Measurements from ENCODE around the gene TYMP.

TYMP gene

DNA sequence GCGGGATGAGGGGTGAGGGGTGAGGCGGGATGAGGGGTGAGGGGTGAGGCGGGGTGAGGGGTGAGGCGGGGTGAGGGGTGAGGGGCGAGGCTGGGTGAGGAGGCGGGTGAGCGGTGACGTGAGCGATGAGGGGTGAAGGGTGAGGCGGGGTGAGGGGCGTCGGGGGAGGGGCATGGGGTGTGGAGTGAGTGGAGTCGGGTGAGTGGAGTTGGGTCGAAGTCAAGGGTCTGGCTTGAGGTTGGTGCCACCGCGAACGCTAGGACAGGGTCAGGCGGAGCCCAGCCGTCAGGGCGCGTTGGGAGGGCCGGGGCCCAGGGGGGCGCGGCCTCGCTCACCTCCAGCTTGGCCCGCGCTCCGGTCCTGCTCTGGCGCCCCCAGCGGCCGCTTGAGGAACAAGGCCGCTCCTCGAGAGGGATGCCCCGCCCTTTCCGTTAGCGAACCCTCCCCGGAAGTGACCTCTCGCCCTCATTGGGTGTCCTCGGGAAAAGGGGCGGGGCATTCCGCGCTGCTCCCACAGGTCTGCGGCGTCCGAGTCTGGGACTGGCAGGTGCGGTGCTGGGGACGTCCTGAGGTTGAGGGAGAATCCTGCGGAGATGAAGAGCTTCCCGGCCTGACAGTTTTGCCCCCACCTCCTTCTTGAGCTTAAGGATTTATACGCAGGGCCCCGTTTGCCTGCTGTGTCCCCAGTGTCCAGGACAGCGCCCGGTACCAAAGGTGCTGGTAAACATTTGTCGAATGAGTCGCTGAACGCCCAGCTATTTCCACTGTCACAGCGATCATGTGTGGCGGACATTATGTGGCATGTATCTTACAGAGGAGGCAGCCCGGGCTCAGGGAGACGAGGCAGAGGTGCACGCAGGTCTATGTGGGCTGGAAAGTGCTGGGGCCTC lies 33.0 kb upstream of the TYMP start, which contains the start of gene SYCE3 (continued):
- TF ChIP-seq YY2 (tag by site-specific recombination; IDR thresholded peaks at IDR 0.05) (no peak), ZNF184 (tag by site-specific recombination; IDR thresholded peaks at IDR 0.05) (no peak), ZNF701 (tag by site-specific recombination; IDR thresholded peaks at IDR 0.05) (no peak), ZNF354C (tag by site-specific recombination; IDR thresholded peaks at IDR 0.05; ENCODE audit: borderline replicate concordance, low read depth) (no peak), RBAK (tag by site-specific recombination; IDR thresholded peaks at IDR 0.05) (no peak), ZIC2 (tag by site-specific recombination; IDR thresholded peaks at IDR 0.05) (peak; percentile 53; the same call in 1 of the 2 replicates), FEZF1 (tag by site-specific recombination; IDR thresholded peaks at IDR 0.05) (no peak), ZNF529 (tag by site-specific recombination; IDR thresholded peaks at IDR 0.05; ENCODE audit: insufficient replicate concordance) (no peak), REST (tag by site-specific recombination; IDR thresholded peaks at IDR 0.05) (no peak), PRDM4 (tag by site-specific recombination; IDR thresholded peaks at IDR 0.05) (no peak), HOXA7 (CRISPR knock-in tag; IDR thresholded peaks at IDR 0.05; ENCODE audit: borderline replicate concordance) (no peak), GFI1B (tag by site-specific recombination; IDR thresholded peaks at IDR 0.05) (no peak), ZNF18 (tag by site-specific recombination; IDR thresholded peaks at IDR 0.05) (no peak), ZNF610 (tag by site-specific recombination; IDR thresholded peaks at IDR 0.05; ENCODE audit: borderline replicate concordance) (no peak), PRDM2 (tag by site-specific recombination; IDR thresholded peaks at IDR 0.05; ENCODE audit: borderline replicate concordance) (no peak), ZNF837 (tag by site-specific recombination; IDR thresholded peaks at IDR 0.05) (no peak), ZNF114 (tag by site-specific recombination; IDR thresholded peaks at IDR 0.05) (no peak), SETDB1 (IDR thresholded peaks at IDR 0.05; ENCODE audit: insufficient read length, low read length) (no peak), ZNF221 (tag by site-specific recombination; IDR thresholded peaks at IDR 0.05; ENCODE audit: borderline replicate concordance) (no peak), ZBTB8A (tag by site-specific recombination; IDR thresholded peaks at IDR 0.05) (peak; percentile 25; the same call in 1 of the 2 replicates), ZNF600 (tag by site-specific recombination; IDR thresholded peaks at IDR 0.05) (no peak), ZNF350 (tag by site-specific recombination; IDR thresholded peaks at IDR 0.05) (no peak)
- TF ChIP-seq, protein P1, sequence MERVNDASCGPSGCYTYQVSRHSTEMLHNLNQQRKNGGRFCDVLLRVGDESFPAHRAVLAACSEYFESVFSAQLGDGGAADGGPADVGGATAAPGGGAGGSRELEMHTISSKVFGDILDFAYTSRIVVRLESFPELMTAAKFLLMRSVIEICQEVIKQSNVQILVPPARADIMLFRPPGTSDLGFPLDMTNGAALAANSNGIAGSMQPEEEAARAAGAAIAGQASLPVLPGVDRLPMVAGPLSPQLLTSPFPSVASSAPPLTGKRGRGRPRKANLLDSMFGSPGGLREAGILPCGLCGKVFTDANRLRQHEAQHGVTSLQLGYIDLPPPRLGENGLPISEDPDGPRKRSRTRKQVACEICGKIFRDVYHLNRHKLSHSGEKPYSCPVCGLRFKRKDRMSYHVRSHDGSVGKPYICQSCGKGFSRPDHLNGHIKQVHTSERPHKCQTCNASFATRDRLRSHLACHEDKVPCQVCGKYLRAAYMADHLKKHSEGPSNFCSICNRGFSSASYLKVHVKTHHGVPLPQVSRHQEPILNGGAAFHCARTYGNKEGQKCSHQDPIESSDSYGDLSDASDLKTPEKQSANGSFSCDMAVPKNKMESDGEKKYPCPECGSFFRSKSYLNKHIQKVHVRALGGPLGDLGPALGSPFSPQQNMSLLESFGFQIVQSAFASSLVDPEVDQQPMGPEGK (tag by site-specific recombination; IDR thresholded peaks at IDR 0.05) = peak; percentile 86
